Measurements from ENCODE around the gene SCIN.

- TF ChIP-seq CTCF (IDR thresholded peaks at IDR 0.05) (no peak), EZH2 (IDR thresholded peaks at IDR 0.05; ENCODE audit: borderline replicate concordance, insufficient read depth, low read depth, low read length, poor library complexity, severe bottlenecking) (no peak)
Measured at GRCh38 chr7:12705878-12706277, 135.4 kb downstream of the SCIN start.
